ENCODE measurements around the gene SYNDIG1L.

The SYNDIG1L gene

DNA sequence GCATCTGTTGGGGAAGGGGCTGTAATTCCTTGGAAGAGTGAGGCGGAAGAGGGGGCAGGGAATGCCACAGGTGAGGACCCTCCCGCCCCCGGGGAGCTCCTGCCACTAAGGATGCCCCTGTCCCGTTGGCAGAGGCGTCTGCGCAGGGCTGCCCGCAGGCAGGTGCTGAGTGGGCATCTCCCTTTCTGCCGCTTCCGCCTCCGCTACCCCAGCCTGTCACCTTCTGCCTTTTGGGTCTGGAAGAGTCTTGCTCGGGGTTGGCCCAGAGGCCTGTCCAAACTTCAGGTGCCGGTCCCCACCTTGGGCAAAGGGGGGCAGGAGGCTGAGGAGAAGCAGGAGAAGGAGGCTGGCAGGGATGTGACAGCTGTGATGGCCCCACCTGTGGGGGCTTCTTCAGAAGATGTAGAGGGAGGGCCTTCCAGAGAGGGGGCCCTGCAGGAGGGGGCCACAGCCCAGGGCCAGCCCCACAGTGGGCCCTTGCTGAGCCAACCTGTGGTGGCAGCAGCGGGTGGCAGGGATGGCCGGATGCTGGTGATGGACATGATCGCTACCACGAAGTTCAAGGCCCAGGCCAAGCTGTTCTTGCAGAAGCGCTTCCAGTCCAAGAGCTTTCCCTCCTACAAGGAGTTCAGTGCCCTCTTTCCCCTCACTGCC lies 67.7 kb downstream of the SYNDIG1L start:
- DNase-seq = no peak

DNA sequence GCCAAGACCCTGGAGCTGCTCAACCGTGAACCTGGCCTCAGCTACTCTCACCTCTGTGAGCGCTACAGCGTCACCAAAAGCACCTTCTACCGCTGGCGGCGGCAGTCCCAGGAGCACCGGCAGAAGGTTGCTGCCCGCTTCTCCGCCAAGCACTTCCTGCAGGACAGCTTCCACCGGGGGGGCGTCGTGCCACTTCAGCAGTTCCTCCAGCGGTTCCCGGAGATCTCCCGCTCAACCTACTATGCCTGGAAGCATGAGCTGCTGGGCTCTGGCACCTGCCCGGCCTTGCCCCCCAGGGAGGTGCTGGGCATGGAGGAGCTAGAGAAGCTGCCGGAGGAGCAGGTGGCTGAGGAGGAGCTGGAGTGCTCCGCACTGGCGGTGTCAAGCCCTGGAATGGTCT lies 68.4 kb downstream of the SYNDIG1L start:
- no peak for DNase-seq

DNA sequence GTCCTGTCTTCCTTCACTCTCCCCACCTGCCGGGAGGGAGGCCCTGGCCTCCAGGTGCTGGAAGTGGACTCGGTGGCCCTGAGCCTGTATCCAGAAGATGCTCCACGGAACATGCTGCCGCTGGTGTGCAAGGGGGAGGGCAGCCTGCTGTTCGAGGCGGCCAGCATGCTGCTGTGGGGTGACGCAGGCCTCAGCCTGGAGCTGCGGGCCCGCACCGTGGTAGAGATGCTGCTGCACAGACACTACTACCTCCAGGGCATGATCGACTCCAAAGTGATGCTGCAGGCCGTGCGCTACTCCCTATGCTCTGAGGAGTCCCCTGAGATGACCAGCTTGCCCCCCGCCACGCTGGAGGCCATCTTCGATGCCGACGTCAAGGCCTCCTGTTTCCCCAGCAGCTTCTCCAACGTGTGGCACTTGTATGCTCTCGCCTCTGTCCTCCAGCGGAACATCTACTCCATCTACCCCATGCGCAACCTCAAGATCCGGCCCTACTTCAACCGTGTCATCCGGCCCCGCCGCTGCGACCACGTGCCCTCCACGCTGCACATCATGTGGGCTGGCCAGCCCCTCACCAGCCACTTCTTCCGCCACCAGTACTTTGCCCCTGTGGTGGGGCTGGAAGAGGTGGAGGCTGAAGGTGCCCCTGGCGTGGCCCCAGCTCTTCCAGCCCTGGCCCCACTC lies 69.0 kb downstream of the SYNDIG1L start:
- DNase-seq = no peak

Measured in suppressor macrophage (primary cell).